Brain microvascular endothelial cell (primary cell): Measurements from ENCODE around the gene SMG6.

Source experiments
- DNase-seq: peaks from one replicate; pipeline ENCODE4 v3.0.0-alpha.2; 2020
- H3K27ac ChIP-seq: fragments of 250-450 bp; sonication (Bioruptor Pico); 2 replicates; pipeline ENCODE4 v1.5.1; 2020; ENCODE audit warnings: mild to moderate bottlenecking, moderate library complexity
- H3K27me3 ChIP-seq: fragments of 250-450 bp; sonication (Bioruptor Pico); replicated peaks from 2 replicates; pipeline ENCODE4 v1.5.1; 2020; ENCODE audit warnings: mild to moderate bottlenecking
- H3K36me3 ChIP-seq: fragments of 250-450 bp; sonication (Bioruptor Pico); replicated peaks from 2 replicates; pipeline ENCODE4 v1.5.1; 2020; ENCODE audit warnings: mild to moderate bottlenecking
- H3K4me3 ChIP-seq: 2 replicates; pipeline ENCODE4 v1.5.1; 2011; ENCODE audit warnings: low read depth, mild to moderate bottlenecking, control low read depth, low read length, moderate library complexity
- in situ Hi-C: cut with HindIII; loops from 2 replicates; pipeline ENCODE4 v1.10.0; 2017; ENCODE audit warnings: low sequenced_read_pairs, low pct_ligation_motif_present
- TF ChIP-seq, protein P1 (sequence below): IDR thresholded peaks from 2 replicates; pipeline ENCODE4 v1.5.1; 2011; ENCODE audit warnings: low read depth, mild to moderate bottlenecking, moderate library complexity, low read length, control low read depth, inconsistent platforms; ENCODE audit errors: missing control alignments

The SMG6 gene

DNA sequence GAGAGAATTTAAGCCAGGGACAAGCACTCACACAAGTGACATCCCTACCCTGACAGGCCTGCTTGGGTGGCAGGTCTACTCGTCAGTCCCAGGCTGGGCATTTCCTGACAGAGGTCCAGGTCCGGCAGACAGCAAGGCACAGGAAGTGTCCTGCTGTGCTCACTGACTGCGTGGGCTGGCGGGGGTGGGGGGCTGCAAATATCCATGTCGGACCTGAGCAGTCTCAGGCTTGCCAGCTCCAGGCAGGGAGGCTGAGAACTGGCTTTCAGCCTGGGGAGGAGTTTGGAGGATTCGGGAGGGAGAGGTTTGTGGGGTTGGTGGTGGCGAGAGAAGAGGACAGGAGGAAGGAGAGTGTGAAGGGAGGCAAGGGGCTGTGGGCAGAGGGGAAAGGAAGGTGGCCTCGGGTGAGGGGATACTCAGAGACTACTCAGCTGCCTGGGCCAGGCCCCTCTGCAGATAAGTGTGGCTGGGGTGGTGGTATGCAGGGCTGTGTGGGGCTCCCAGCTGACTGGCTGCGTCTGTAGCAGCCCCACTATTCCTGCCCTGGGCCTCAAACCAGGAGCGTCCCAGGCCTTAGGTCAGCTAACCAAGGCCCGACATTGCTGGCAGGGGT is 240.9 kb downstream of the SMG6 start:
- H3K27me3 ChIP-seq, result no peaks in the 10 kb centered on the region
- in situ Hi-C loops, result no loop called here
- H3K4me3 ChIP-seq, result no peak overlapping the region
- peaks cover 77% of the 10 kb centered on the region for H3K36me3 ChIP-seq
- peak; percentile 62 for DNase-seq
- H3K27ac ChIP-seq, result peak overlapping the region; percentile 89
- TF ChIP-seq, protein P1, sequence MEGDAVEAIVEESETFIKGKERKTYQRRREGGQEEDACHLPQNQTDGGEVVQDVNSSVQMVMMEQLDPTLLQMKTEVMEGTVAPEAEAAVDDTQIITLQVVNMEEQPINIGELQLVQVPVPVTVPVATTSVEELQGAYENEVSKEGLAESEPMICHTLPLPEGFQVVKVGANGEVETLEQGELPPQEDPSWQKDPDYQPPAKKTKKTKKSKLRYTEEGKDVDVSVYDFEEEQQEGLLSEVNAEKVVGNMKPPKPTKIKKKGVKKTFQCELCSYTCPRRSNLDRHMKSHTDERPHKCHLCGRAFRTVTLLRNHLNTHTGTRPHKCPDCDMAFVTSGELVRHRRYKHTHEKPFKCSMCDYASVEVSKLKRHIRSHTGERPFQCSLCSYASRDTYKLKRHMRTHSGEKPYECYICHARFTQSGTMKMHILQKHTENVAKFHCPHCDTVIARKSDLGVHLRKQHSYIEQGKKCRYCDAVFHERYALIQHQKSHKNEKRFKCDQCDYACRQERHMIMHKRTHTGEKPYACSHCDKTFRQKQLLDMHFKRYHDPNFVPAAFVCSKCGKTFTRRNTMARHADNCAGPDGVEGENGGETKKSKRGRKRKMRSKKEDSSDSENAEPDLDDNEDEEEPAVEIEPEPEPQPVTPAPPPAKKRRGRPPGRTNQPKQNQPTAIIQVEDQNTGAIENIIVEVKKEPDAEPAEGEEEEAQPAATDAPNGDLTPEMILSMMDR, result no peak

DNA sequence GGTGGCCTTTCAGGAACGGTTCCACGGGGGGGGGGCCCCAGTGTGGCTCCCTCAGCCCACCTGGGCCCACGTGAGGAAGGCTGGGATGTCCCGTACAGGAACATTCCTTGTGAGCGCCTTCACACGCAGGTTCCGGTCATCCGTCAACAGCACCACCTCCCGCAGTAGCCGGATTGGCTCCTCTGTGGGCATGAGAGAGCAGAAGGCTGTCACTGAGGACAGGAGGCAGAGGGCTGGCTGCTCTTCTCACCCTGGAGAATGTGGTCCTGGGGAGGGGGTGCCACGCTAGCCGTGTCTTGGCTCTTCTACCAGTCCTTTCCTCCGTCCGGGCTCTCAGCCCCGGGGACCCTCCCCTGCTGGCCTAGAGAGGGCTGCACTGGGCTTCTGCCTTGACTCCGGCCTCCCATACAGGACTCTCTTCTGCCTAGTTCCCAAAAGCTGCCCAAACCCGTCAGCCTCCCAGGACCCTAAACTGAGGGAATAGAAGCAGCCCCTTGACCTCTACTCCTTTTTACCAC is 242.1 kb downstream of the SMG6 start:
- in situ Hi-C loops, result no loop called here
- no peaks in the 10 kb centered on the region for H3K27me3 ChIP-seq
- H3K27ac ChIP-seq, result peak overlapping the region; percentile 89
- TF ChIP-seq, protein P1, result no peak
- H3K4me3 ChIP-seq, result no peak overlapping the region
- peak; percentile 13 for DNase-seq
- H3K36me3 ChIP-seq, result peaks cover 82% of the 10 kb centered on the region

DNA sequence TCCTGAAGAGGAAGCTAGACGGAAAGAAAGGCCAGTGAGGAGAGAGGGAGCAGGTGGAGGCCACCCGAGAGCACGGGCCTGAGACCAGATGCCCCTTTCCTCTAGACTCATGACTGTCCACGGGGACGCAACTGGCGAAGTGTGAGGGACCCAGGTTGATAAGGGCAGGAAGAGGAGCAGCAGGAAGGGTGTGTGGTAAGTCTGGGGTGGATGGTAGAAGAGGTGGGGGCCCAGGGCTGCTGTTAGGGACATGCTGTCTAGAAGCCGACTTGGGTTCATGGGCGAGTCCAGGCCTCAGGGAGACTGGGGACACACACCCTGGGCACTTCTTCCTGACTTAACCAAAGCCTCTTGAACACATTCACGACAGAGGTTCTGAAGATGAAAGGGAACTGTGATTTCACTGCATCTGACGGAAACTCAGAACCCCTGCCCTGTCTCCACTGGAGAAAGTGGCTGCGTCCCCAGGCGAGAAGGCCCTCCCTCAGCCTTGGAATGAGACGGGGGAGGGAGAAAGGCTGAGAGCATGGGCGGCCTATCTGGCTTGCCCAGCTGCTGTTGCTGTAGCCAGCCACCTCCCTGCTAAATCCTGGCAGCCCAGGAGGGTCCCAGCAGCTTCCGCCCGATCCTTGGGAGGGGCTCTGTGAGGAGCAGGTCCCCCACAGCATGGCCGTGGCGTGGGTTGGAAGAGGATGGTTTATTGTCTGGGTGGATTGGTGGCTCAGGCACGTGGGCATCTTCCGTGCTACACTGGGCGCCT is 242.7 kb downstream of the SMG6 start:
- DNase-seq, result peak; percentile 27
- in situ Hi-C loops, result no loop called here
- Histone ChIP-seq H3K27ac (peak overlapping the region; percentile 89), H3K4me3 (no peak overlapping the region), H3K27me3 (no peaks in the 10 kb centered on the region), H3K36me3 (peaks cover 81% of the 10 kb centered on the region)
- TF ChIP-seq, protein P1, result no peak

DNA sequence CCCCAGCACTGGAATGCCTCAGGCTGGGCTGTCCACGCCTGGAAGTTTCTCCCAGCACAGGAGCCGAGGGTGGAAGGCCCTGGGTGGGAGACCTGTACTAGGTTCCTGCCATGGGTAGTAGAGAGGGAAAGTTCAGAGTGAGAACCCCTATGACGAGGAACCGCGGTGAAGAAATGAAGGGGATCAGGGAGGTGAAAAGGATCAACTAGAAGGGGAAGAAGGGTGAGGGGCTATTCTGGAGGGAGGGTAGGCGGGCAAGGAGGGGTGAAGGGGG is 243.3 kb downstream of the SMG6 start:
- Histone ChIP-seq H3K36me3 (peaks cover 76% of the 10 kb centered on the region), H3K27ac (peak overlapping the region; percentile 89)
- in situ Hi-C loops, result no loop called here

DNA sequence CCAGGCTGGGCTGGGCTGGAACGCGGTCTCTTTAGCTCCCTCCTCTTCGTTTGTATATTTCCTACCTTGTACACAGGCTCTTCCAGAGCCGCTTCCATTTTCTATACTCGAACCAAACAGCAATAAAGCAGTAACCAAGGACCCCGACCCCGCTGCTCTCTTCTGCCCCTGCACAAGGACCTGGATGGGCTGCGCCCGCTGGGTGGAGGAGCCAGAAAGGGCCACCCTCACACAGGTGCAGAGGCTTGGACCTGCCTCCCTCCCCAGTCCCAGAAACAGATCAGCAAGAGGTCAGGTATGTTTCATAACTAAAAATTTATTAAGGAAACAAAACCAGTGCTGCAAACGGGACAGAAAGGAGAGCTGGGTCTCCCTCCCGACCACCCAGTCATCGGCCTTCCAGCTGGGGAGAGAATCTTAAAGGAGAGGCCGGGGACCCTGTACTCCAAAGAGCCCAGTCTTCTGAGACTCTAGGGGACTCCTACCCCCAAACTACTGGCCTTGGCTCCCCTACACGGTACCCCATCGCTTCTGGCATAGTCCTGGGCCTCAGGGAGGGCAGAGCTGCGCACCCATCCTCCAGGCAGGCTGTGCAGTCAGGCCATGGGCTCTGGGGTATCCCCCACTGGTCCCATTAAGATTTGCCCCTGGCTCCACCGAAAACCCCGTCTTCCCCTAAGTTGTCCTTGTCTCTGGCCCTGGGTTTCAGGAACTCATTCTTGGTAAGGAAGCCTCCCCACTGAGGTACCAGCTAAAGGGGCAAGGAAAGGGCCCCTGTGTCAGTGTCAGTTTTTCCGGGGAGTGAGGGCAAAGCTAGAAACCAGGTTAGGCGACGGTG is 243.8 kb downstream of the SMG6 start:
- no peak for DNase-seq
- peak overlapping the region; percentile 70 for H3K4me3 ChIP-seq
- in situ Hi-C loops, result no loop called here
- H3K36me3 ChIP-seq, result peaks cover 72% of the 10 kb centered on the region
- no peaks in the 10 kb centered on the region for H3K27me3 ChIP-seq
- TF ChIP-seq, protein P1, result no peak
- peak overlapping the region; percentile 89 for H3K27ac ChIP-seq

More for the DNA sequence above, 243.3 kb downstream of the SMG6 start:
- H3K27me3 ChIP-seq, result no peaks in the 10 kb centered on the region
- no peak for DNase-seq
- TF ChIP-seq, protein P1, result no peak
- no peak overlapping the region for H3K4me3 ChIP-seq
